Neural progenitor cell (in vitro differentiated cells): ENCODE measurements around the gene SLC25A47. TPM values are rescaled to one million over a fixed set of nuclear protein-coding genes. Genes with fewer than 3 reads are reported as not detected.

Source experiments
- DNase-seq: peaks from one replicate; pipeline ENCODE4 v3.0.0-alpha.2; 2016; ENCODE audit warnings: low spot score
- H2AFZ ChIP-seq: fragments of 200-600 bp; sonication (generic); replicated peaks from 2 replicates; pipeline ENCODE4 v1.6.1; 2016; ENCODE audit warnings: antibody characterized with exemption
- H3F3A ChIP-seq: fragments of 200-600 bp; sonication (generic); 2 replicates; pipeline ENCODE4 v1.6.1; 2016; ENCODE audit warnings: antibody characterized with exemption, low read depth
- H3K27ac ChIP-seq: fragments of 200-600 bp; sonication (generic); 2 replicates; pipeline ENCODE4 v1.5.1; 2016; ENCODE audit warnings: mild to moderate bottlenecking
- H3K27me3 ChIP-seq: fragments of 200-600 bp; sonication (generic); 2 replicates; pipeline ENCODE4 v1.6.1; 2016; ENCODE audit warnings: mild to moderate bottlenecking, moderate library complexity
- H3K36me3 ChIP-seq: fragments of 200-600 bp; sonication (generic); 2 replicates; pipeline ENCODE4 v1.5.1; 2016
- H3K4me1 ChIP-seq: fragments of 200-600 bp; sonication (generic); 2 replicates; pipeline ENCODE4 v1.6.1; 2016; ENCODE audit warnings: mixed run types
- H3K4me2 ChIP-seq: fragments of 200-600 bp; sonication (generic); 2 replicates; pipeline ENCODE4 v1.6.1; 2016
- H3K4me3 ChIP-seq: fragments of 200-600 bp; sonication (generic); 2 replicates; pipeline ENCODE4 v1.5.1; 2016
- H3K79me2 ChIP-seq: fragments of 200-600 bp; sonication (generic); 2 replicates; pipeline ENCODE4 v1.6.1; 2016; ENCODE audit warnings: low read depth
- H3K9ac ChIP-seq: fragments of 200-600 bp; sonication (generic); 2 replicates; pipeline ENCODE4 v1.6.1; 2016
- H3K9me3 ChIP-seq: fragments of 200-600 bp; sonication (generic); 2 replicates; pipeline ENCODE4 v1.5.1; 2016; ENCODE audit warnings: low read depth
- H4K20me1 ChIP-seq: fragments of 200-600 bp; sonication (generic); 2 replicates; pipeline ENCODE4 v1.6.1; 2016; ENCODE audit warnings: low read depth
- H3K27ac Mint-ChIP-seq: 3 replicates; pipeline ENCODE4 v1.8.0; 2021; ENCODE audit warnings: mixed read lengths
- H3K27me3 Mint-ChIP-seq: 2 replicates; pipeline ENCODE4 v1.8.0; 2022; ENCODE audit warnings: low read depth, mild to moderate bottlenecking, inconsistent platforms, moderate library complexity, mixed read lengths; ENCODE audit not compliant: insufficient read depth
- H3K36me3 Mint-ChIP-seq: 3 replicates; pipeline ENCODE4 v1.8.0; 2021; ENCODE audit warnings: mixed read lengths
- H3K4me1 Mint-ChIP-seq: 3 replicates; pipeline ENCODE4 v1.8.0; 2021; ENCODE audit warnings: mixed read lengths
- H3K4me3 Mint-ChIP-seq: 3 replicates; pipeline ENCODE4 v1.8.0; 2021; ENCODE audit warnings: mild to moderate bottlenecking, moderate library complexity, mixed read lengths
- H3K9me3 Mint-ChIP-seq: 3 replicates; pipeline ENCODE4 v1.8.0; 2020; ENCODE audit warnings: mixed read lengths
- CTCF ChIP-seq: fragments of 200-600 bp; sonication (generic); IDR thresholded peaks from 2 replicates; pipeline ENCODE4 v1.5.1; 2017; ENCODE audit warnings: antibody characterized with exemption, mild to moderate bottlenecking
- EZH2 ChIP-seq: fragments of 200-600 bp; sonication (generic); IDR thresholded peaks from 2 replicates; pipeline ENCODE4 v1.6.1; 2017; ENCODE audit warnings: antibody characterized with exemption, mild to moderate bottlenecking, moderate library complexity
- EZH2phosphoT487 ChIP-seq: fragments of 200-600 bp; sonication (generic); IDR thresholded peaks from 2 replicates; pipeline ENCODE4 v1.6.1; 2017; ENCODE audit warnings: antibody characterized with exemption
- total RNA-seq: library from RNA; depleted of rRNA; stranded (reverse); fragments of >200 nt; gene quantifications from 2 replicates; pipeline ENCODE4 v1.2.3, GENCODE V29; 2015; ENCODE audit warnings: low replicate concordance

SLC25A47 gene
- total RNA-seq, 1 donor from 2014 or later = not detected

- Histone ChIP-seq H3K27me3 (no peaks in the 10 kb centered on the region), H2AFZ (no peak overlapping the region), H3F3A (no peaks in the 10 kb centered on the region), H3K9ac (no peak overlapping the region), H3K9me3 (no peaks in the 10 kb centered on the region), H3K4me1 (peaks cover 5% of the 10 kb centered on the region), H4K20me1 (no peaks in the 10 kb centered on the region), H3K79me2 (no peaks in the 10 kb centered on the region), H3K4me2 (no peak overlapping the region), H3K4me3 (no peak overlapping the region), H3K27ac (no peak overlapping the region), H3K36me3 (no peaks in the 10 kb centered on the region)
- DNase-seq = no peak
- Mint-ChIP-seq H3K4me3 (no peak overlapping the region), H3K4me1 (peaks cover 5% of the 10 kb centered on the region), H3K27ac (no peak overlapping the region), H3K9me3 (no peaks in the 10 kb centered on the region), H3K27me3 (peaks cover 3% of the 10 kb centered on the region), H3K36me3 (peaks cover 4% of the 10 kb centered on the region)
- TF ChIP-seq EZH2phosphoT487 (no peak), CTCF (no peak), EZH2 (no peak)
These were observed 9.7 kb downstream of the SLC25A47 start for GRCh38 chr14:100332797-100333196.

- peaks cover 3% of the 10 kb centered on the region for H3K27me3 Mint-ChIP-seq
- H3F3A ChIP-seq = no peaks in the 10 kb centered on the region
- H3K27ac ChIP-seq = no peak overlapping the region
- H3K4me2 ChIP-seq = no peak overlapping the region
- no peak for DNase-seq
- H3K4me3 ChIP-seq = no peak overlapping the region
- no peak overlapping the region for H3K27ac Mint-ChIP-seq
- no peaks in the 10 kb centered on the region for H4K20me1 ChIP-seq
- H3K4me1 Mint-ChIP-seq = peaks cover 5% of the 10 kb centered on the region
- no peaks in the 10 kb centered on the region for H3K27me3 ChIP-seq
- TF ChIP-seq CTCF = no peak
- no peak for TF ChIP-seq EZH2
- TF ChIP-seq EZH2phosphoT487 = no peak
- no peaks in the 10 kb centered on the region for H3K9me3 ChIP-seq
- peaks cover 5% of the 10 kb centered on the region for H3K4me1 ChIP-seq
- no peak overlapping the region for H2AFZ ChIP-seq
- H3K79me2 ChIP-seq = no peaks in the 10 kb centered on the region
- H3K9me3 Mint-ChIP-seq = no peaks in the 10 kb centered on the region
- H3K36me3 ChIP-seq = no peaks in the 10 kb centered on the region
- H3K36me3 Mint-ChIP-seq = peaks cover 4% of the 10 kb centered on the region
- no peak overlapping the region for H3K4me3 Mint-ChIP-seq
- H3K9ac ChIP-seq = no peak overlapping the region
These were observed 10.2 kb downstream of the SLC25A47 start for GRCh38 chr14:100333311-100333710.

- no peaks in the 10 kb centered on the region for H3K9me3 Mint-ChIP-seq
- H3K27ac Mint-ChIP-seq = peak overlapping the region; percentile 46
- no peaks in the 10 kb centered on the region for H3K27me3 ChIP-seq
- no peak overlapping the region for H3K4me3 ChIP-seq
- H3K4me2 ChIP-seq = no peak overlapping the region
- H3K27me3 Mint-ChIP-seq = peaks cover 3% of the 10 kb centered on the region
- H3F3A ChIP-seq = no peaks in the 10 kb centered on the region
- no peaks in the 10 kb centered on the region for H4K20me1 ChIP-seq
- TF ChIP-seq EZH2 (no peak), CTCF (no peak), EZH2phosphoT487 (no peak)
- H3K9me3 ChIP-seq = no peaks in the 10 kb centered on the region
- peaks cover 4% of the 10 kb centered on the region for H3K36me3 Mint-ChIP-seq
- H3K4me1 Mint-ChIP-seq = peaks cover 5% of the 10 kb centered on the region
- H3K79me2 ChIP-seq = no peaks in the 10 kb centered on the region
- H3K4me1 ChIP-seq = peaks cover 5% of the 10 kb centered on the region
- no peak overlapping the region for H3K4me3 Mint-ChIP-seq
- no peak overlapping the region for H3K9ac ChIP-seq
- H2AFZ ChIP-seq = no peak overlapping the region
- no peak for DNase-seq
- H3K27ac ChIP-seq = no peak overlapping the region
- H3K36me3 ChIP-seq = no peaks in the 10 kb centered on the region
These were observed 10.7 kb downstream of the SLC25A47 start for GRCh38 chr14:100333827-100334226.
